OCI-LY1 (cell line): Measurements from ENCODE around the gene A1BG.

Experiments used
- EZH2 ChIP-seq: fragments of 200-600 bp; sonication (generic), shearing (Covaris generic); IDR thresholded peaks from 2 replicates; pipeline ENCODE4 v1.8.0; 2017; ENCODE audit warnings: borderline replicate concordance, mixed run types, mild to moderate bottlenecking, antibody characterized with exemption, low read length, moderate library complexity, mixed read lengths
- TF ChIP-seq, protein P1 (sequence below): fragments of 200-600 bp; sonication (generic), shearing (Covaris generic); IDR thresholded peaks from 2 replicates; pipeline ENCODE4 v1.5.1; 2017; ENCODE audit warnings: mild to moderate bottlenecking, antibody characterized with exemption, low read length, moderate library complexity, mixed read lengths

DNA sequence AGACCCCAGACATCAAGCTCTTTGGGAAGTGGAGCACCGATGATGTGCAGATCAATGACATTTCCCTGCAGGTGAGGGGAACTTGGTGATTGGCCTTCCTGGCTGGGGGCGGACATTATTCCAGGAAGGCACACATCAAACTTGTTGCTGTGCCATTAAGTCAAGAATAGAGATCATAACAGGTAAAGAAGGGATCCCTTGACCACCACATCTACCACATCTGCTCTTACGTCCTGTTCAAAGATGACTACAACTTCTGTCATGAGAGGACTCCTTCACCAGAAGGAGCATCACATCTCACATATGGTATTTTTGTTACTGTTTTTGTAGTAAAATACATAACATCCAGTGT, 34.9 kb upstream of the A1BG start:
- TF ChIP-seq, protein P1, sequence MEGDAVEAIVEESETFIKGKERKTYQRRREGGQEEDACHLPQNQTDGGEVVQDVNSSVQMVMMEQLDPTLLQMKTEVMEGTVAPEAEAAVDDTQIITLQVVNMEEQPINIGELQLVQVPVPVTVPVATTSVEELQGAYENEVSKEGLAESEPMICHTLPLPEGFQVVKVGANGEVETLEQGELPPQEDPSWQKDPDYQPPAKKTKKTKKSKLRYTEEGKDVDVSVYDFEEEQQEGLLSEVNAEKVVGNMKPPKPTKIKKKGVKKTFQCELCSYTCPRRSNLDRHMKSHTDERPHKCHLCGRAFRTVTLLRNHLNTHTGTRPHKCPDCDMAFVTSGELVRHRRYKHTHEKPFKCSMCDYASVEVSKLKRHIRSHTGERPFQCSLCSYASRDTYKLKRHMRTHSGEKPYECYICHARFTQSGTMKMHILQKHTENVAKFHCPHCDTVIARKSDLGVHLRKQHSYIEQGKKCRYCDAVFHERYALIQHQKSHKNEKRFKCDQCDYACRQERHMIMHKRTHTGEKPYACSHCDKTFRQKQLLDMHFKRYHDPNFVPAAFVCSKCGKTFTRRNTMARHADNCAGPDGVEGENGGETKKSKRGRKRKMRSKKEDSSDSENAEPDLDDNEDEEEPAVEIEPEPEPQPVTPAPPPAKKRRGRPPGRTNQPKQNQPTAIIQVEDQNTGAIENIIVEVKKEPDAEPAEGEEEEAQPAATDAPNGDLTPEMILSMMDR: no peak; the same call in 1 of the 2 replicates
- no peak for TF ChIP-seq EZH2
